ENCODE measurements around the gene PPP2R3A. TPM values are rescaled to one million over a fixed set of nuclear protein-coding genes. Genes with fewer than 3 reads are reported as not detected.
"Not testable (repeated sequence)": the region's sequence is repeated elsewhere in the genome, so short reads cannot be mapped to it uniquely, and the experiment has no call there.

PPP2R3A gene
- total RNA-seq, 8 experiments from 2014 or later, result 5.7 to 23.5 (median 18.8) TPM

- Histone ChIP-seq H3K4me3 (peak overlapping the region; percentile 71 to 95 (median 88)), H3K4me1 (replicated peaks in 1 of 2) (peaks cover 21 to 26% of the 10 kb centered on the region in 2 donors)
- H3K27ac ChIP-seq; ATAC-seq (replicated peaks in 6 of 8): not testable (repeated sequence)
- in situ Hi-C loops (cut with MboI; ENCODE audit: low pct_unique_long_range_greater_than_20kb in 2 of 9, low sequenced_read_pairs in 9 of 9, unreplicated experiment in 9 of 9), result loop anchor here in 1 of 9 experiments (25.0 kb wide), 1 partner anchor 105 kb away; no protein-coding TSS in a partner anchor
- WGBS, 10 experiments, result 5 to 85% (median 68%) methylated on average over 2 to 6 of the region's 6 CpGs; no CpG with 5 or more reads in 1 of the 10 experiments
Measured at GRCh38 chr3:136192195-136192594, 226.7 kb downstream of the PPP2R3A start.

- 0 to 5% (median 0%) methylated on average over 1 to 2 of the region's 2 CpGs; no CpG with 5 or more reads in 1 of the 10 experiments for WGBS, 10 experiments
- in situ Hi-C loops (cut with MboI; ENCODE audit: low pct_unique_long_range_greater_than_20kb in 2 of 9, low sequenced_read_pairs in 9 of 9, unreplicated experiment in 9 of 9), result loop anchor here in 1 of 9 experiments (25.0 kb wide), 1 partner anchor 106 kb away; no protein-coding TSS in a partner anchor
- no peak for ATAC-seq (replicated peaks in 6 of 8)
- Histone ChIP-seq H3K4me3 (peak overlapping the region; percentile 71 to 95 (median 88)), H3K4me1 (replicated peaks in 1 of 2) (peaks cover 23 to 30% of the 10 kb centered on the region in 2 donors), H3K27ac (no peak overlapping the region)
Measured at GRCh38 chr3:136192831-136193230, 227.3 kb downstream of the PPP2R3A start.

GRCh38 chr3:136193278-136194054, 227.9 kb downstream of the PPP2R3A start:
- Histone ChIP-seq H3K4me1 (replicated peaks in 1 of 2) (peaks cover 22 to 32% of the 10 kb centered on the region in 2 donors), H3K4me3 (peak overlapping the region; percentile 71 to 95 (median 88)), H3K27ac (no peak overlapping the region)
- 0 to 2% (median 0%) methylated on average over 1 to 6 of the region's 6 CpGs for WGBS, 10 experiments
- ATAC-seq (replicated peaks in 6 of 8), result no peak
- in situ Hi-C loops (cut with MboI; ENCODE audit: low pct_unique_long_range_greater_than_20kb in 2 of 9, low sequenced_read_pairs in 9 of 9, unreplicated experiment in 9 of 9), result loop anchor here in 1 of 9 experiments (25.0 kb wide), 1 partner anchor 106 kb away; no protein-coding TSS in a partner anchor

DNA sequence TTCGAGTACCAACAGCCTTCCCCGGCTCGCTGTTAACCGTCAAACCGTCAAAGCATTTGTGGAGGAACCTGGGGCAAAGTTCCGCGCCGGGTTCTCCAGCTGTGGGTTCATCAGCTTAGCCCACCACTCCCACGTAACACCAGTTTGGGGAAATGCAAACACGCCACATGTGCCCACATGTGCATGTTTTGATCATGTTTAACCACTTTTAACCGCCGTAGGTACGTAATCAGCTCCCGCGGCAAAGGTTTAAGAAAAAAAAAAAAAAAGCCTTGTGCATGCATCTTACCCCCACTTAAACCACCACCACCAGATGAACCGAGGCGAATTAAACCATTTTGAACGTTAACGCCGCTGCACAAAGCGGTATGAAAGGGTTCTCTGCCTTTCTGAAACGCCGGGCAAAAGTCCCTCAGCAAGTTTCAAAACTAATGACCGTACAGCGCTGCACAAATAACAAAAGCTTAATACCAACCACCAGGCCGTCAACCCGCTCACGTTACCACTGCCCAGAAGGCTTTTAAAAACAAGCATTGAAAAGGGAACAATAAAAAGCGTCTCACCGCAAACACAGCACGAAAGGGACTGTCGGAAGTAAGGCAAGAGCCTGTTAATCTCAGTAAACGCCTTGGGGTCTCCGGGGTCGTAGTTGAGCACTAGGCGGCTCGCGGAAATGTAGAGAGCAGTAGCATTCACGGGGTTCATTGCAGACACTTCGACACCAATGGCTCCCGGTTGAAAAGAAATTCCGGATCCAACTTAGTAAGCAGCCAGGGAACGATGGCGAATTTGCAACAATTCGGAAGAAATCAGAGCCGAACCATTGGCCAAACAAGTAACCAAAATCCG, 229.1 kb downstream of the PPP2R3A start:
- in situ Hi-C loops (cut with MboI; ENCODE audit: low pct_unique_long_range_greater_than_20kb in 2 of 9, low sequenced_read_pairs in 9 of 9, unreplicated experiment in 9 of 9), result loop anchor here in 1 of 9 experiments (25.0 kb wide), 1 partner anchor 107 kb away; no protein-coding TSS in a partner anchor
- WGBS, 10 experiments, result 0 to 3% (median 1%) methylated on average over 2 to 38 of the region's 47 CpGs; no CpG with 5 or more reads in 1 of the 10 experiments
- no peak for ATAC-seq (replicated peaks in 6 of 8)
- H3K4me3 ChIP-seq, result peak overlapping the region; percentile 71 to 95 (median 88)
- peaks cover 19 to 30% of the 10 kb centered on the region in 2 donors for H3K4me1 ChIP-seq (replicated peaks in 1 of 2)
- peak overlapping the region; percentile 98 to 100 for H3K27ac ChIP-seq

- in situ Hi-C loops (cut with MboI; ENCODE audit: low pct_unique_long_range_greater_than_20kb in 2 of 9, low sequenced_read_pairs in 9 of 9, unreplicated experiment in 9 of 9), result loop anchor here in 1 of 9 experiments (25.0 kb wide), 1 partner anchor 108 kb away; no protein-coding TSS in a partner anchor
- 0 to 2% (median 0%) methylated on average over 2 to 15 of the region's 103 CpGs; no CpG with 5 or more reads in 5 of the 10 experiments for WGBS, 10 experiments
- ATAC-seq (replicated peaks in 6 of 8), result peak; percentile 46 to 65 (median 49)
- H3K4me1 ChIP-seq (replicated peaks in 1 of 2), result peaks cover 19 to 30% of the 10 kb centered on the region in 2 donors
- peak overlapping the region; percentile 98 to 100 for H3K27ac ChIP-seq
- peak overlapping the region; percentile 71 to 95 (median 88) for H3K4me3 ChIP-seq
Measured at GRCh38 chr3:136195258-136196063, 229.9 kb downstream of the PPP2R3A start.

DNA sequence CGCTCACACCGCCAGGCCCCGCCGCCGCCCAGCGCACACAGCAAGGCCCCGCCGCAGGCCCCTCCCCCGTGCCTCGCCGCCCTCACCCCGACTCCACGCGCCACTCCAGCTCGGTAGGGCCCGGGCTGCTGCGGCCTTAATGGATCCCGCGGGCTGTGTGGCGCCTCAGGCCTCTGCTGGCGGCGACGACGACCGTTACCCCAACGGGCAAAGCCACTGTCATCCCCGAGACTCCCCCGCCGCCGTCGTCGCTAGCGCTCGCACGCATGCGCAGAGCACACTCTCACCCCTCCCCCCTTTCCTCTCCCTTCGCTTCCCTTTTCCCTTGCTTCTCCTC, 230.5 kb downstream of the PPP2R3A start, which contains the start of gene MSL2:
Gene MSL2 (minus strand): TSS at position 272 of the 337 bp plus-strand sequence. CDS start 1,222 bp downstream, outside the sequence.
- WGBS, 10 experiments, result no CpG with 5 or more reads among the region's 37 CpGs
- ATAC-seq (replicated peaks in 6 of 8), result peak in 2 of 8 experiments; percentile 38
- Histone ChIP-seq H3K4me1 (replicated peaks in 1 of 2) (peaks cover 17 to 25% of the 10 kb centered on the region in 2 donors), H3K27ac (peak within 1 kb of the TSS; percentile 98 to 100), H3K4me3 (peak within 1 kb of the TSS; percentile 71 to 95 (median 88))
- in situ Hi-C loops (cut with MboI; ENCODE audit: low pct_unique_long_range_greater_than_20kb in 2 of 9, low sequenced_read_pairs in 9 of 9, unreplicated experiment in 9 of 9), result loop anchor here in 1 of 9 experiments (25.0 kb wide), 1 partner anchor 109 kb away; no protein-coding TSS in a partner anchor

DNA sequence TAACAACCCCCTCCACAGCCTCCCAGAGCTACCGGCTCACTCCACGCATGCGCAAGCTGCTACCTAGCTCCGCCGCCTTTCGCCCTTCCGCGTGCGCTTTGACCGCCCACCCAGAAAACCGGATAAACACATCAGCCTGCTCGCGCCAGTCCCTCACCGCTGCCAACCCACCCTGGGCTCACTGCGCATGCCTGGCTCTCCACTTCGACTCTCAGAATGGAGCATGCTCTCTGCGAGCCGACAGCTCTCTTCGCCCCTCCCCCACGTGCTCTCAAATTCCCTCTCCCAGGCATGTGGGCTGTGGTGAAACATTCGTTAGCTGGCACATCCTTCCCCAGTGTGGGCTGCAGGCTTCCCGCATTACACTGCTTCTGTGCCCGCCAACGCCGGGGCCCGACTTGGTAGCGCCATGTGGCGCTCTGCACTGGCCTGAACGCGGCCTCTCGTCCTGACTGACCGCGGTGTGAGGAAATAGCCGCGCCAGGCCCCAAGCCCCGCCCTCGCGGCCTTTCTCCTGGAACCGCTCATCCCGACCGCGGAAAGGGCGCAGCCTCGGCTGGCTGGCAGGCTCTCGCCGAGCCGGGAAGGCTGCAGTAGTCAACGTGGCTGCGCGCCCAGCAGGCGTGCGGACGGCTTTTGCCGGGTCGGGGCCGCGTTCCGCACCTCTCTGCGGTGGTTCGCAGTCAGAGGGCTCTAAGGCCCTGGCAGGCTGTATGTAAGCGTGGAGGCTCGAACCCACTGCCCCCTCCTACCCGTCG, 231.1 kb downstream of the PPP2R3A start:
- ATAC-seq (replicated peaks in 6 of 8), result peak; percentile 69 to 88 (median 84)
- peak overlapping the region; percentile 98 to 100 for H3K27ac ChIP-seq
- peaks cover 13 to 19% of the 10 kb centered on the region in 2 donors for H3K4me1 ChIP-seq (replicated peaks in 1 of 2)
- in situ Hi-C loops (cut with MboI; ENCODE audit: low pct_unique_long_range_greater_than_20kb in 2 of 9, low sequenced_read_pairs in 9 of 9, unreplicated experiment in 9 of 9), result loop anchor here in 1 of 9 experiments (25.0 kb wide), 1 partner anchor 109 kb away; no protein-coding TSS in a partner anchor
- H3K4me3 ChIP-seq, result peak overlapping the region; percentile 71 to 95 (median 88)
- 0 to 6% (median 2%) methylated on average over 1 to 35 of the region's 64 CpGs; no CpG with 5 or more reads in 5 of the 10 experiments for WGBS, 10 experiments

- in situ Hi-C loops (cut with MboI; ENCODE audit: low pct_unique_long_range_greater_than_20kb in 2 of 9, low sequenced_read_pairs in 9 of 9, unreplicated experiment in 9 of 9), result loop anchor here in 1 of 9 experiments (25.0 kb wide), 1 partner anchor 110 kb away; no protein-coding TSS in a partner anchor
- peak overlapping the region; percentile 71 to 95 (median 88) for H3K4me3 ChIP-seq
- H3K4me1 ChIP-seq (replicated peaks in 1 of 2), result peaks cover 12 to 13% of the 10 kb centered on the region in 2 donors
- no peak for ATAC-seq (replicated peaks in 6 of 8)
- WGBS, 10 experiments, result 0 to 54% (median 21%) methylated on average over 2 to 15 of the region's 15 CpGs
- H3K27ac ChIP-seq, result peak overlapping the region; percentile 98 to 100
Measured at GRCh38 chr3:136197159-136197793, 231.7 kb downstream of the PPP2R3A start.
